HEK293 (cell line): ENCODE results near the gene LYSMD2.

Source experiments
- CTCF ChIP-seq: fragments of 450-650 bp; formaldehyde crosslinking; IDR thresholded peaks from 2 replicates; pipeline ENCODE4 v1.5.1; 2016; ENCODE audit warnings: missing biosample characterization, missing genetic modification characterization
- YY1 ChIP-seq: fragments of 450-650 bp; formaldehyde crosslinking; IDR thresholded peaks from 2 replicates; pipeline ENCODE4 v1.5.1; 2018; ENCODE audit warnings: missing biosample characterization, missing genetic modification characterization
- ZNF10 ChIP-seq: fragments of 450-650 bp; formaldehyde crosslinking; IDR thresholded peaks from 2 replicates; pipeline ENCODE4 v1.5.1; 2017; ENCODE audit warnings: missing biosample characterization, missing genetic modification characterization
- ZNF175 ChIP-seq: fragments of 450-650 bp; formaldehyde crosslinking; IDR thresholded peaks from 2 replicates; pipeline ENCODE4 v1.5.1; 2016; ENCODE audit warnings: missing biosample characterization, missing genetic modification characterization
- ZNF433 ChIP-seq: fragments of 450-650 bp; formaldehyde crosslinking; IDR thresholded peaks from 2 replicates; pipeline ENCODE4 v1.5.1; 2016; ENCODE audit warnings: missing biosample characterization, missing genetic modification characterization, low read depth
- ZNF549 ChIP-seq: fragments of 450-650 bp; IDR thresholded peaks from 2 replicates; pipeline ENCODE4 v1.5.1; 2018; ENCODE audit warnings: missing biosample characterization, missing genetic modification characterization, mild to moderate bottlenecking, inconsistent platforms, moderate library complexity

GRCh38 chr15:51709031-51709430, 28.4 kb downstream of the LYSMD2 start:
- no peak for TF ChIP-seq ZNF433 (tag by site-specific recombination)
- TF ChIP-seq ZNF175 (tag by site-specific recombination): no peak
- TF ChIP-seq CTCF (tag by site-specific recombination): no peak
- TF ChIP-seq YY1 (tag by site-specific recombination): no peak
- no peak for TF ChIP-seq ZNF549
- no peak for TF ChIP-seq ZNF10
